ENCODE data around the gene ELMO1.

Gene ELMO1

DNA sequence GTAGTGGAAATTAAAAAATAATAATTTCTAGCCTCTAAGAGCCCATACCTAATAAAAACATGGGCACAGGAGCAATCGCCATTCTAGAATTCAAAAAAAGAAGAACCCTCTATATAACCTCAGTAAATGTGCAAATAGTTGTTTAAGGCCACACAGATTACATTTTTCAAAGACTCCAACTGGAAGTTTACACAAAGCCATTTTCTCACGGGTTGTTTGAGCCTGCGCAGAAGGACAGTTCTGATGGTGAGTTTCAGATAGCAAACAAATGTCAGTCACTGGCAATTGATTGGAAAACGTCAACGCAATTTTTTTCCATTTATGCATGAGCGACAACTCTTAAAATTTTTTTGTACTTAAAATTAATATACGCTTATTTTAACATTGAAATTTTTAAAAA is 23.0 kb upstream of the ELMO1 start:
- no peak for DNase-seq

- DNase-seq: no peak
These were observed 18.3 kb upstream of the ELMO1 start for GRCh38 chr7:37467002-37467401.

- DNase-seq: no peak
These were observed 13.5 kb upstream of the ELMO1 start for GRCh38 chr7:37462138-37462537.

- DNase-seq: no peak
These were observed 6.4 kb upstream of the ELMO1 start for GRCh38 chr7:37455081-37455480.

GRCh38 chr7:37452346-37452745 is 3.7 kb upstream of the ELMO1 start:
- no peak for DNase-seq

- no peak for DNase-seq
These were observed 1.4 kb upstream of the ELMO1 start for GRCh38 chr7:37450035-37450434.

DNA sequence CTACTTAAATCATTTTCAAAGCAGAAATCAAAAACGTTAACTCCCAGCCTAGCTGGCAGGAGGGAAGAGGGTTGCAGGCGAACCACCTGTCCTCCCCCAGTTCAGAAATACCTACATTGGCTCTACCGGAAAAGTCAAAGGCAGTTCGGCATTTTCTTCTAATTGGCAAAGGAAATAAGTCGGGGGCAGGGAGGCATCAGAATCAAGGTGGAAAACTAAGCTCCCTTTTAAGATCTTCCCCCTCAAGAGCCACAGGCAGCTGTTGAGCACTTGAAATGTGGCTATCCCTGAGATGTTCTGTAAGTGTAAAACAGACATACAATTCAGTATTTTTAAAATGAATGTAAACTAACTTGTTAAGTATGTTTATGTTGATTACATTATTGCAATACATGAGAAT is 957 bp upstream of the ELMO1 start:
- no peak for DNase-seq

GRCh38 chr7:37448011-37448635 is 541 bp downstream of the ELMO1 start:
- no peak for DNase-seq

DNA sequence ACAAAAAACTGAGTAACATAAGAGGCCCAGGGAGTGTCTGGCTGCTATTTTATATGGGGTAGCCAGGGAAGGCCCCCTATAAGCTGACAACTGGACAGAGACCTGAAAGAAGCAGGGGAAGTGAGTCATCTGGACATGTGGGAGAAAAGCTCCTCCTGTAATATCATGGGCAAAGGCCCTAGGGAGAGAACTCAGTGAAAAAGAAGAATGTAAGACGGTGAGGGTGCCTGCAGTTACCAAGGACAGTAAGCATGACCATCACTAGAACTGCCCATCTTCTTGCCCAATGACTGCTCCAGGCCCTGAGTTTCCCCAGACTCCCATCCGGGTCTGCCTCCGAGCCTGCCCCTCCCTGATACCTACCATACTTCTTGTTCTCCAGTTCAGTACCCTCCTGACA is 2.3 kb downstream of the ELMO1 start:
- DNase-seq: no peak

- no peak for DNase-seq
These were observed 2.9 kb downstream of the ELMO1 start for GRCh38 chr7:37445790-37446189.

DNA sequence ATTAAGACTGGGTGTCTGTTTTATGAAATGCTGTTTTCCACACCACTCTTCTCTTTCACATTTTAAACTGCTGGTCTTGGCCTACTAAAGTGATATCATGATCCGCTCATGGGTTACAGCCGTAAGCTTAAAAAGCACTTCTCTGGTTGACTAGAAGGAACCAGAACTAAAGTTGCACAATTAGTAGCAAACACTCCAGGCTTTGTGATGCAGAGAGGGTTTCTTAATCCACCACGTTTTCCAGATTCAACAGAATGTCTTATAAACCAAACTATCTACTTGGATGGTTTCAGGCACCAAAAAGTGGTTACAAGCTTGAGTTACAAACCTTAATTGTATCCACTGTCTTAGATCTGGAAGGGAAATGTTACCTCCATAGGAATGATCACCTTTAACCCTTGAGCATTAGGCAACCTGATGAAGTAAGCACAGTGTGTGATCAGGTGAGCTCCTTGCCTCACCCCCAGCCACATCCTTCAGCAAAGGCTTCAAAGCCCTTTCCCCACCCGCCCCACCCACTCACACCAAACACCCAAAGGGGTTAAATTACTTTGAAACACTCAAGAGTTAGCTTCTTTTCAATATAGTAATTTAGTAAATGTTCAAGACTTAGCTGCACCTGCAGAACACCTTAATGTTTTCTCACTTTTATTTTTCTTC is 3.5 kb downstream of the ELMO1 start:
- DNase-seq: no peak

- DNase-seq: no peak
These were observed 5.0 kb downstream of the ELMO1 start for GRCh38 chr7:37443627-37444026.

- DNase-seq: no peak
These were observed 6.4 kb downstream of the ELMO1 start for GRCh38 chr7:37442268-37442667.

DNA sequence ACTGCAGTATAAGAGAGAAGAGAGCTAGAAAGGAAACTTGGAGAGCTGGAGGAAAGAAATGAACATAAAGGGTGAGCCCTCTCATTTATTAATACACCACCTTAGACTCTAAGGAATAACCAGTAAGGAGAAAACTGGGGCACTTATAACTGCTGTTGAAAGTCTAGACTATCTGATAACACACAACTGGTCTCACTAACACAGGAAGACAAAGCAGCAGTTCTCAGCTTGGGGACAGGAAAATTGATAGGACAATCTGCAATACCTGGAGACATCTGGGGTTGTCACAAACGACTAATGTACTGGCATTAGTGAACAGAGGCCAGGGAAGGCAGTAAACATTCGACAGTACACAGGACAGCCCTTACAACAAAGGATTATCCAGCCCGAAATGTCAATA is 6.8 kb downstream of the ELMO1 start:
- DNase-seq: no peak

- DNase-seq: no peak
These were observed 7.3 kb downstream of the ELMO1 start for GRCh38 chr7:37441386-37441760.

- peak; percentile 59 to 62 for DNase-seq
These were observed 7.8 kb downstream of the ELMO1 start for GRCh38 chr7:37440738-37441385.

- no peak for DNase-seq
These were observed 9.0 kb downstream of the ELMO1 start for GRCh38 chr7:37439653-37440026.

DNA sequence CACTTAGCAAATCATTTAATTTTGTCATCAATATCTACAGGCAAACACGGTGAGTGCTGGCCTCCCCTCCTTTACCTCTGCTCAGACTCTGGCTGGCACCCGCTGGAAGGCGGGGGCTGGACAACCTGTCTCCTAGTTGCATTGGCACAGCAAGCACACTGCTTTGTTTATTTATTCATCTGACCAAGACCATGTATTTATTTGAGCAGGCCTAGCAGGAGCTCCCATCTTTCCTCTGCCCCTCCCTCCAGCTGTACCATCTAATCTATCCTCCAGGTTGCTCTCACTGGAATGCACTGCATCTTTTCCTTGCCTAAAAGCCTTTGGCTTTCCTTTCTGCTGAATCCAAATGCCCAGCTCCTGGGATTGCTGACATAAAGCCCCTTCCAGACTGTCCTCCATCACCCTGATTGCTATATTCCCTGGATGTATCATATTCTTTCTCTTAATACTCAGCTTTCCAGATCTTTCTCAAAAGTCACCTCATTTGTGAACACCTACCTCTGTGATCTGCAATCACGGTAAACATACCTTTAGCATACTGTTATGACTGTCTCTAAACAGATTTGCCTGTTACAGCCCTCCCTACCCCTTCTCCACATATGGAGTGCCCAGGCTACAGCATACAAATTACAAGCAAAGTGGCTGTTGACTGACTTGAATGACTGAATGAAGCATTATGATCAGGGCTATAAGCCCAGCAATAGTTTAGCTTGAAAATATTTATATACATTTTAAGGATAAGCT is 9.6 kb downstream of the ELMO1 start:
- no peak for DNase-seq

DNA sequence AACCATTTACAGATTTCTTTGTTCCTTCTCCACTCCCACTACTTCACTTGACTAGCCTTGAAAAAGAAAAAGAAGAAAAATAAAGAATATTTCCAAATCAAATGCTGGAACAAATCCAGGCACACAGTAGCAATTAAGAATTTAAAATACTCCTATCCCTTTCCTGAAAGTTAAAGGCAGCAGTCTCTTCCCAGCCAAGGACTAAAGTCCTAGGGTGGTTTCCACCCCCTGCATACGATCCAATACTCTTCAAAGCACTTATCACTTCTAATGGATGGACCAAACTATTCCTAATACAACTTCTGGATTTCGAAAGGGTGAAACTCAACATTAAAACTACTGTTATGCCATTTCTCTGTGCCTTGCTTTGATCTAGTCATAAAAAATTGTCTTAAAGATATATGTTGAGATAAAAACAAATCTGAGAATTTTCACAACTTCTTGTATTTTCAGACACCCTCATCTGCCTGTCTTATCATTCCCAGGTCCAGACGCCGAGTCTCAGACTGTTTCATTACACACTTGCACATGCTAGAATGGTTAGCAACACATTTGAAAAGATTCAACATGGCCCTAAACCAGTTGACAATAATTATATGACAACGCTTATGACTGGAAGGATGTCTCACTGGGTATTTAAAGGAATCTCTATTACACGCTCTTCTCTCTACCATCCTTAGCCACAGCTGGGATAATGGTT is 13.4 kb downstream of the ELMO1 start:
- DNase-seq: no peak

DNA sequence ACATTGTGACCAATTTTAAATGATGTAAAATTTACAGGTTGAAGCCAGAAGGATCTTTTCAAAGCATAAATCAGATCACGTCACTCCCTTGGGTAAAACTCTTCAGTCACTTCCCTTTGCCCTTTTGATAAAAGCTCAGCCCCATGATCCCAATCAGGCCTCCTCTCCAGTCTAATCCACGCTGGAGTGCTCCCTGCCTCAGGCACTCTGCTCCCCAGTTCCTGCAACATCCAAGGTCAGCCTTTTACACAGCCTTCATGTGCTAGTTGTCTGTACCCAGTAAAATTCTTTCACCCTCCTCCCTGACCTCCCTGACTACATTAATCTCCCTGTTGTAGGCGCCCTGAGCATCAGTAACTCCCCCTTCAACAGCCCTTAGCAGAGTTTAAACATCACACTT is 14.1 kb downstream of the ELMO1 start:
- DNase-seq: no peak

DNA sequence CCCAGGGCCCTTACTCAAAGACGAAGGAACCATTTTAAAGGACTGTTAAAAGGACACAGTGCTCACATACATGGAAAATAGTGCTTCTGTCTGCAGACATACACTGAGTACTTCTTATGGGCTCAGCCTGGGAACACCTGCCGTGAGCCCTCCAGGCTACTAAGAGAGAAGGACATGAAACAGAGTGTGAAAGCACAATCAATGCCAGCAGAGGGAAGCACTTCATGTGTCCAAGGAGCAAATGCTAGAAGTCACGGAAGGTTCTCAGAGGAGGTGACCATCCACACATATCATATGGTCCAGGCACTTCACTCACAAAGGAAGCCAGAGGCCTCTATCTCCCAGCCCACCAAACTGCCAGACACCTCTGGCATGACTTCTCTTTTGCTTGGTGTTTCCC is 15.5 kb downstream of the ELMO1 start:
- no peak for DNase-seq

GRCh38 chr7:37432281-37432920 is 16.3 kb downstream of the ELMO1 start:
- DNase-seq: peak in 1 of 2 experiments; percentile 47

GRCh38 chr7:37431413-37431812 is 17.3 kb downstream of the ELMO1 start:
- DNase-seq: no peak
